Smooth muscle cell (in vitro differentiated cells): ENCODE data around the gene CIDEA. TPM values are rescaled to one million over a fixed set of nuclear protein-coding genes. Genes with fewer than 3 reads are reported as not detected.

ENCODE experiments used
- DNase-seq: peaks from one replicate; lab custom pipeline; 2025; ENCODE audit not compliant: unreplicated experiment; lab: John Stamatoyannopoulos, UW
- H2AFZ ChIP-seq: fragments of 200-600 bp; sonication (generic); 2 replicates; pipeline ENCODE4 v1.6.0; 2016; ENCODE audit warnings: antibody characterized with exemption, low read depth, mild to moderate bottlenecking
- H3F3A ChIP-seq: fragments of 200-600 bp; sonication (generic); 2 replicates; pipeline ENCODE4 v1.6.0; 2017; ENCODE audit warnings: antibody characterized with exemption, low read depth
- H3K27ac ChIP-seq: fragments of 200-600 bp; sonication (generic); 2 replicates; pipeline ENCODE4 v1.5.1; 2016; ENCODE audit warnings: low read depth, mild to moderate bottlenecking
- H3K27me3 ChIP-seq: fragments of 200-600 bp; sonication (generic); 2 replicates; pipeline ENCODE4 v1.6.1; 2016; ENCODE audit warnings: low read depth, mild to moderate bottlenecking
- H3K36me3 ChIP-seq: fragments of 200-600 bp; sonication (generic); 2 replicates; pipeline ENCODE4 v1.5.1; 2016; ENCODE audit warnings: low read depth
- H3K4me1 ChIP-seq: fragments of 200-600 bp; sonication (generic); 2 replicates; pipeline ENCODE4 v1.5.1; 2016; ENCODE audit warnings: low read depth
- H3K4me2 ChIP-seq: fragments of 200-600 bp; sonication (generic); 2 replicates; pipeline ENCODE4 v1.6.0; 2016; ENCODE audit warnings: mild to moderate bottlenecking
- H3K4me3 ChIP-seq: fragments of 200-600 bp; sonication (generic); 2 replicates; pipeline ENCODE4 v1.5.1; 2016; ENCODE audit warnings: mild to moderate bottlenecking
- H3K79me2 ChIP-seq: fragments of 200-600 bp; sonication (generic); 2 replicates; pipeline ENCODE4 v1.6.0; 2016; ENCODE audit warnings: low read depth, mild to moderate bottlenecking
- H3K9ac ChIP-seq: fragments of 200-600 bp; sonication (generic); 2 replicates; pipeline ENCODE4 v1.6.0; 2016; ENCODE audit warnings: low read depth
- H3K9me3 ChIP-seq: fragments of 200-600 bp; sonication (generic); replicated peaks from 2 replicates; pipeline ENCODE4 v1.5.1; 2016; ENCODE audit warnings: low read depth
- H4K20me1 ChIP-seq: fragments of 200-600 bp; sonication (generic); 2 replicates; pipeline ENCODE4 v1.6.0; 2016; ENCODE audit warnings: low read depth
- WGBS: methylation state at CpG from one replicate; pipeline ENCODE4 v1.1.7; 2016; ENCODE audit warnings: low lambda C conversion rate; 5-methylcytosine and 5-hydroxymethylcytosine counted together
- polyA plus RNA-seq: library from polyadenylated mRNA; unstranded; fragments of >200 nt; fragmentation: Nextera tagmentation; extraction: Ambion mirVana; gene quantifications from 2 replicates; pipeline ENCODE4 v1.2.1, GENCODE V29; 2016
- total RNA-seq: library from RNA; depleted of rRNA; stranded (reverse); fragments of >200 nt; gene quantifications from 2 replicates; pipeline ENCODE4 v1.2.3, GENCODE V29; 2014
- TF ChIP-seq, protein P1 (sequence below): fragments of 200-600 bp; sonication (generic); IDR thresholded peaks from 2 replicates; pipeline ENCODE4 v1.5.1; 2017; ENCODE audit warnings: borderline replicate concordance, mild to moderate bottlenecking, antibody characterized with exemption; ENCODE audit not compliant: insufficient read depth, poor library complexity, severe bottlenecking

Gene CIDEA
- total and polyA plus RNA-seq, 2 experiments from 2014 or later: not detected

GRCh38 chr18:12313530-12314245 is 59.5 kb downstream of the CIDEA start:
- no peak for DNase-seq
- TF ChIP-seq, protein P1, sequence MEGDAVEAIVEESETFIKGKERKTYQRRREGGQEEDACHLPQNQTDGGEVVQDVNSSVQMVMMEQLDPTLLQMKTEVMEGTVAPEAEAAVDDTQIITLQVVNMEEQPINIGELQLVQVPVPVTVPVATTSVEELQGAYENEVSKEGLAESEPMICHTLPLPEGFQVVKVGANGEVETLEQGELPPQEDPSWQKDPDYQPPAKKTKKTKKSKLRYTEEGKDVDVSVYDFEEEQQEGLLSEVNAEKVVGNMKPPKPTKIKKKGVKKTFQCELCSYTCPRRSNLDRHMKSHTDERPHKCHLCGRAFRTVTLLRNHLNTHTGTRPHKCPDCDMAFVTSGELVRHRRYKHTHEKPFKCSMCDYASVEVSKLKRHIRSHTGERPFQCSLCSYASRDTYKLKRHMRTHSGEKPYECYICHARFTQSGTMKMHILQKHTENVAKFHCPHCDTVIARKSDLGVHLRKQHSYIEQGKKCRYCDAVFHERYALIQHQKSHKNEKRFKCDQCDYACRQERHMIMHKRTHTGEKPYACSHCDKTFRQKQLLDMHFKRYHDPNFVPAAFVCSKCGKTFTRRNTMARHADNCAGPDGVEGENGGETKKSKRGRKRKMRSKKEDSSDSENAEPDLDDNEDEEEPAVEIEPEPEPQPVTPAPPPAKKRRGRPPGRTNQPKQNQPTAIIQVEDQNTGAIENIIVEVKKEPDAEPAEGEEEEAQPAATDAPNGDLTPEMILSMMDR: no peak
- Histone ChIP-seq H3K9ac (no peak overlapping the region), H3K4me3 (no peak overlapping the region), H3K27ac (peak overlapping the region; percentile 46), H4K20me1 (peaks cover 96% of the 10 kb centered on the region), H3F3A (peaks cover 26% of the 10 kb centered on the region), H3K4me1 (peaks cover 7% of the 10 kb centered on the region), H2AFZ (no peak overlapping the region), H3K79me2 (peaks cover 100% of the 10 kb centered on the region), H3K27me3 (no peaks in the 10 kb centered on the region), H3K9me3 (peaks cover 12% of the 10 kb centered on the region), H3K36me3 (peaks cover 47% of the 10 kb centered on the region), H3K4me2 (peak overlapping the region; percentile 33)
- WGBS: over 99% methylated on average over 5 of the region's 5 CpGs

DNA sequence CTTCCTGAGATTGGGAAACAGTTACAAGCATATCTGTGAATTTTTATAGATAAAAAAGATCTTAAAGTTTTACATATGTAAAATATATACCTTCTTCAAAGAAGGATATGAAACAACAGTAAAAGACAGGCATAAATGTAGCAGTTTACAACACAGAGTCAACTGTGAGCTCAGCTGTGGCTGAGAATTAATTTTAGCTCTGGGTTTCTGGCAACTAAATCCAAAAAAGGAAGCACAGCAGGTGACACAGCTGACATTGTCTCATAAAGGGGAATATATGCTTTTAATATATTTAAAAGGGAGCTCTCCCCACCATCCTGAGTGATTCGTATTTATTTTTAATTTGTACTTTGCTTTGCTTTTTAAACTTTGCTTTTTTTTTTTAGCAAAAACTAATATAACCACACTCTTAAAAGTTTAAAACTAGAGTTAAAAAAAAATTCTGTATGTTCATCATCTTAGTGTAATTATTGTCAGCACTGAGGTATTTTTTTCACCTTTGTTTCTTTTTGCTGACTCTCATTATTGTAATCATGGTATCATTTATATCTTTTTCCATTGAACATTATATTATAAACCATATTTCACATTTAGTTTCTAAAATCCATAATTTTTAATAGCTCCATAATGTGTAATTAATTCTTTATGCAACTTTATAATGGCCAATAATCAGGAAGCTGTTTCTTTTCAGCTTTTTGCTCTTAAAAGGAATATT is 60.6 kb downstream of the CIDEA start:
- H4K20me1 ChIP-seq: peaks cover 95% of the 10 kb centered on the region
- H3K9ac ChIP-seq: no peak overlapping the region
- H3K4me1 ChIP-seq: peaks cover 3% of the 10 kb centered on the region

GRCh38 chr18:12315490-12315889 is 61.3 kb downstream of the CIDEA start:
- DNase-seq: no peak
- no peaks in the 10 kb centered on the region for H3K4me1 ChIP-seq
- peaks cover 95% of the 10 kb centered on the region for H4K20me1 ChIP-seq
- H3K27ac ChIP-seq: peak overlapping the region; percentile 16
- TF ChIP-seq, protein P1: no peak
- 85% methylated on average over 10 of the region's 10 CpGs for WGBS
- H3K27me3 ChIP-seq: no peaks in the 10 kb centered on the region
- H3K9ac ChIP-seq: no peak overlapping the region
- H3F3A ChIP-seq: peaks cover 34% of the 10 kb centered on the region
- H3K9me3 ChIP-seq: peaks cover 12% of the 10 kb centered on the region
- H3K4me3 ChIP-seq: no peak overlapping the region
- no peak overlapping the region for H3K4me2 ChIP-seq
- H2AFZ ChIP-seq: no peak overlapping the region
- H3K79me2 ChIP-seq: peaks cover 97% of the 10 kb centered on the region
- H3K36me3 ChIP-seq: peaks cover 45% of the 10 kb centered on the region

More for the DNA sequence above, 60.6 kb downstream of the CIDEA start:
- peaks cover 12% of the 10 kb centered on the region for H3K9me3 ChIP-seq
- WGBS: 100% methylated on average over 1 of the region's 1 CpG
- H2AFZ ChIP-seq: no peak overlapping the region
- peaks cover 47% of the 10 kb centered on the region for H3K36me3 ChIP-seq
- H3K4me3 ChIP-seq: no peak overlapping the region
- H3K27me3 ChIP-seq: no peaks in the 10 kb centered on the region
- DNase-seq: no peak
- peaks cover 27% of the 10 kb centered on the region for H3F3A ChIP-seq
- H3K79me2 ChIP-seq: peaks cover 97% of the 10 kb centered on the region
- peak overlapping the region; percentile 15 for H3K4me2 ChIP-seq
- H3K27ac ChIP-seq: peak overlapping the region; percentile 16
- TF ChIP-seq, protein P1: no peak
